HCT116 (cell line): Measurements from ENCODE around the gene THAP11. TPM values are rescaled to one million over a fixed set of nuclear protein-coding genes. Genes with fewer than 3 reads are reported as not detected.
A peak's percentile ranks its signal among the peaks of the same experiment; 100 is the strongest.

Source experiments
- ATAC-seq: fragments of 200-7000 bp; cut with Tn5 transposase; 2 replicates; pipeline ENCODE4 v1.9.1; 2020; ENCODE audit warnings: mild to moderate bottlenecking, moderate library complexity
- Bru-seq: library from RNA; stranded (reverse); fragments of 400-500 nt; gene quantifications from one replicate; lab custom pipeline; 2021; lab: Mats Ljungman, UMichigan
- BruChase-seq, 2 experiments: library from RNA; stranded (reverse); fragments of 400-500 nt; gene quantifications; one replicate each; lab custom pipeline; 2021; lab: Mats Ljungman, UMichigan
- BruUV-seq: library from RNA; stranded (reverse); fragments of 400-500 nt; replicated peaks from 2 replicates; lab custom pipeline; 2021; lab: Mats Ljungman, UMichigan
- CTCF ChIA-PET: fragments of 300-600 bp; sonication (Branson Sonifier 250); formaldehyde crosslinking; loops from one replicate; lab custom pipeline; 2021; ENCODE audit warnings: antibody characterized with exemption; lab: Charles Lee
- POLR2A ChIA-PET: fragments of 300-600, 350-600 bp; sonication (Branson Sonifier 250); formaldehyde crosslinking; loops from one replicate; lab custom pipeline; 2021; ENCODE audit warnings: antibody characterized with exemption; lab: Charles Lee
- RAD21 ChIA-PET, 2 experiments: fragments of 300-600 bp; sonication (Branson Sonifier 250); formaldehyde crosslinking; loops; one replicate each; lab custom pipeline; 2023; ENCODE audit warnings: low total read pairs in 2 of 2; ENCODE audit not compliant: uncharacterized antibody in 2 of 2, unreplicated experiment in 2 of 2, low non-redundant PET in 1 of 2; lab: Charles Lee
- DNase-seq: peaks from one replicate; pipeline ENCODE4 v3.0.0-alpha.2; 2010; ENCODE audit warnings: low read depth, low spot score
- H2AFZ ChIP-seq: fragments of 200-600 bp; shearing (Covaris generic), sonication (generic); 2 replicates; pipeline ENCODE4 v1.6.1; 2017; ENCODE audit warnings: low read depth, mixed run types, mixed read lengths, antibody characterized with exemption, low read length; ENCODE audit not compliant: poor library complexity, severe bottlenecking
- H3K27ac ChIP-seq: 2 replicates; pipeline ENCODE4 v1.5.1; 2012; ENCODE audit warnings: low read depth, low read length
- H3K27me3 ChIP-seq: fragments of 200-600 bp; sonication (generic); 2 replicates; pipeline ENCODE4 v1.6.1; 2016; ENCODE audit warnings: mixed run types, low read length, mixed read lengths; ENCODE audit not compliant: insufficient read depth
- H3K36me3 ChIP-seq, 2 experiments: fragments of 200-500 bp in 1 of 2; fragments of 200-600 bp in 1 of 2; sonication (Bioruptor generic) in 1 of 2; sonication (generic) in 1 of 2; 2 replicates each; pipeline versions ENCODE4 v1.5.1 to v1.6.1; 2014 to 2016; ENCODE audit warnings: low read length in 2 of 2, inconsistent platforms in 1 of 2, mixed read lengths in 1 of 2, mixed run types in 1 of 2; ENCODE audit not compliant: insufficient read depth in 2 of 2, control insufficient read depth in 1 of 2
- H3K4me1 ChIP-seq, 2 experiments: fragments of 200-600 bp in 1 of 2; sonication (generic) in 1 of 2; 2 replicates each; pipeline versions ENCODE4 v1.5.1 to v1.6.1; 2012 to 2017; ENCODE audit warnings: low read length in 2 of 2, inconsistent platforms in 1 of 2, mild to moderate bottlenecking in 1 of 2, mixed read lengths in 1 of 2, mixed run types in 1 of 2, moderate library complexity in 1 of 2; ENCODE audit not compliant: insufficient read depth in 2 of 2, control insufficient read depth in 1 of 2
- H3K4me2 ChIP-seq: fragments of 200-600 bp; sonication (generic); 2 replicates; pipeline ENCODE4 v1.6.1; 2017; ENCODE audit warnings: mixed run types, low read length, mixed read lengths
- H3K4me3 ChIP-seq, 2 experiments: fragments of 200-600 bp in 1 of 2; sonication (generic) in 1 of 2; replicated peaks in 1 of 2; 2 replicates each; pipeline ENCODE4 v1.5.1; 2011 to 2016; ENCODE audit warnings: low read length in 2 of 2, control low read depth in 1 of 2, low read depth in 1 of 2, mild to moderate bottlenecking in 1 of 2, mixed read lengths in 1 of 2, mixed run types in 1 of 2
- H3K79me2 ChIP-seq: fragments of 200-600 bp; sonication (generic); 2 replicates; pipeline ENCODE4 v1.6.1; 2017; ENCODE audit warnings: mild to moderate bottlenecking, mixed run types, low read length, moderate library complexity, mixed read lengths; ENCODE audit not compliant: insufficient read depth
- H3K9ac ChIP-seq: fragments of 200-600 bp; sonication (generic); 2 replicates; pipeline ENCODE4 v1.6.1; 2016; ENCODE audit warnings: low read length, mixed read lengths
- H3K9me2 ChIP-seq: fragments of 200-600 bp; sonication (generic), shearing (Covaris generic); 2 replicates; pipeline ENCODE4 v1.6.1; 2017; ENCODE audit warnings: mixed run types, mild to moderate bottlenecking, moderate library complexity; ENCODE audit not compliant: insufficient read depth
- H3K9me3 ChIP-seq, 2 experiments: fragments of 200-500 bp in 1 of 2; fragments of 200-600 bp in 1 of 2; sonication (Bioruptor generic) in 1 of 2; sonication (generic) in 1 of 2; 2 replicates each; pipeline ENCODE4 v1.6.1; 2014 to 2017; ENCODE audit warnings: low read length in 2 of 2, mixed read lengths in 2 of 2, inconsistent platforms in 1 of 2, low read depth in 1 of 2, mild to moderate bottlenecking in 1 of 2, mixed run types in 1 of 2, moderate library complexity in 1 of 2; ENCODE audit not compliant: control insufficient read depth in 1 of 2, insufficient read depth in 1 of 2
- H4K20me1 ChIP-seq: fragments of 200-600 bp; sonication (generic), shearing (Covaris generic); 2 replicates; pipeline ENCODE4 v1.6.1; 2017; ENCODE audit warnings: mixed run types, mild to moderate bottlenecking, moderate library complexity; ENCODE audit not compliant: insufficient read depth
- ATF3 ChIP-seq: IDR thresholded peaks from 2 replicates; pipeline ENCODE4 v1.6.1; 2012
- CEBPB ChIP-seq: IDR thresholded peaks from 2 replicates; pipeline ENCODE4 v1.6.1; 2012; ENCODE audit warnings: low read depth
- CTCF ChIP-seq, 3 experiments: fragments of 200-600 bp in 1 of 3; sonication (generic) in 1 of 3; IDR thresholded peaks in 2 of 3; conservative IDR thresholded peaks in 1 of 3; 2 replicates each; pipeline ENCODE4 v1.5.1; 2012 to 2017; ENCODE audit warnings: low read depth in 2 of 3, low read length in 2 of 3, antibody characterized with exemption in 1 of 3, borderline replicate concordance in 1 of 3, control low read depth in 1 of 3, mild to moderate bottlenecking in 1 of 3, mixed read lengths in 1 of 3, mixed run types in 1 of 3, moderate library complexity in 1 of 3; ENCODE audit not compliant: insufficient read depth in 1 of 3
- EGR1 ChIP-seq: IDR thresholded peaks from 2 replicates; pipeline ENCODE4 v1.6.1; 2012; ENCODE audit warnings: low read depth
- EZH2 ChIP-seq: fragments of 200-600 bp; sonication (generic); IDR thresholded peaks from 2 replicates; pipeline ENCODE4 v1.6.1; 2017; ENCODE audit warnings: antibody characterized with exemption, mixed run types
- EZH2phosphoT487 ChIP-seq: fragments of 200-600 bp; IDR thresholded peaks from 2 replicates; pipeline ENCODE4 v1.6.1; 2018; ENCODE audit warnings: antibody characterized with exemption, borderline replicate concordance
- FOSL1 ChIP-seq: IDR thresholded peaks from 2 replicates; pipeline ENCODE4 v1.6.1; 2012; ENCODE audit warnings: low read depth
- MAX ChIP-seq: IDR thresholded peaks from 2 replicates; pipeline ENCODE4 v1.6.1; 2012
- POLR2A ChIP-seq: IDR thresholded peaks from 2 replicates; pipeline ENCODE4 v1.7.0; 2011; ENCODE audit warnings: borderline replicate concordance; ENCODE audit not compliant: insufficient read depth, insufficient read length; ENCODE audit errors: extremely low read depth
- POLR2AphosphoS5 ChIP-seq: IDR thresholded peaks from 2 replicates; pipeline ENCODE4 v1.6.1; 2011; ENCODE audit warnings: mild to moderate bottlenecking, low read depth, low read length, moderate library complexity
- SIN3A ChIP-seq: IDR thresholded peaks from 2 replicates; pipeline ENCODE4 v1.6.1; 2012; ENCODE audit warnings: low read depth
- SP1 ChIP-seq: IDR thresholded peaks from 2 replicates; pipeline ENCODE4 v1.6.1; 2012; ENCODE audit warnings: low read depth
- SRF ChIP-seq: IDR thresholded peaks from 2 replicates; pipeline ENCODE4 v1.6.1; 2012; ENCODE audit warnings: low read depth
- TCF7L2 ChIP-seq: IDR thresholded peaks from 2 replicates; pipeline ENCODE4 v1.7.0; 2011; ENCODE audit warnings: borderline replicate concordance, inconsistent platforms; ENCODE audit not compliant: insufficient read depth, insufficient read length; ENCODE audit errors: extremely low read depth
- YY1 ChIP-seq: IDR thresholded peaks from 2 replicates; pipeline ENCODE4 v1.6.1; 2011; ENCODE audit warnings: low read length, low read depth, moderate library complexity, mild to moderate bottlenecking; ENCODE audit not compliant: insufficient replicate concordance; ENCODE audit errors: extremely low read depth
- ZBTB33 ChIP-seq: IDR thresholded peaks from 2 replicates; pipeline ENCODE4 v1.6.1; 2011; ENCODE audit warnings: mild to moderate bottlenecking, low read length, moderate library complexity; ENCODE audit not compliant: insufficient replicate concordance; ENCODE audit errors: extremely low read depth
- ZFX ChIP-seq: fragments of 450-650 bp; IDR thresholded peaks from 2 replicates; pipeline ENCODE4 v1.6.1; 2017
- ZNF274 ChIP-seq: fragments of 200-500 bp; sonication (Bioruptor generic); IDR thresholded peaks from 2 replicates; pipeline ENCODE4 v1.6.1; 2014; ENCODE audit warnings: mild to moderate bottlenecking, low read depth, low read length, inconsistent platforms
- intact Hi-C: fragments of 100-400 bp; cut with micrococcal nuclease; formaldehyde crosslinking; loops from 2 replicates; pipeline ENCODE4 v1.10.0; 2022
- long read RNA-seq: library from polyadenylated mRNA; unstranded; transcript quantifications from one replicate; pipeline ENCODE4 v2.0.0, GENCODE V29; 2021; ENCODE audit not compliant: unreplicated experiment
- polyA plus RNA-seq: library from polyadenylated mRNA; unstranded; fragments of >200 nt; gene quantifications from 2 replicates; pipeline ENCODE4 v1.2.1, GENCODE V29; 2012; ENCODE audit warnings: missing spikeins
- total RNA-seq: library from RNA; stranded (reverse); gene quantifications from one replicate; pipeline ENCODE4 v1.2.1, GENCODE V29; 2021; ENCODE audit not compliant: unreplicated experiment

Gene THAP11
- total RNA-seq (25.4 TPM), Bru-seq, nascent RNA (percentile 56 among the genes with signal in this experiment), BruChase-seq, experiment 1, labeled RNA remaining after a 6-hour chase (percentile 65 among the genes with signal in this experiment), BruChase-seq, experiment 2, labeled RNA remaining after a 2-hour chase (percentile 89 among the genes with signal in this experiment)
- polyA plus RNA-seq, result 21.6 and 22.6 TPM in 2 replicates
- long read RNA-seq, transcript THAP11-201 (1 exons, 2,114 nt), result major isoform, 104 of 106 reads
- long read RNA-seq, partial matches to known transcripts, result 0 of 106 reads
- long read RNA-seq, other reads (novel, unspliced or antisense), result 2 of 106 reads

- H3K79me2 ChIP-seq, result peaks cover 19% of the 10 kb centered on the region; the same call in 1 of the 2 replicates
- no TSS peak for BruUV-seq
- peak; percentile 91 for DNase-seq
- H3K4me1 ChIP-seq, result peaks cover 16 to 45% of the 10 kb centered on the region in 2 experiments
- H3K9me3 ChIP-seq, result no peaks in the 10 kb centered on the region
- POLR2A ChIA-PET, result no interaction called here
- H3K36me3 ChIP-seq, result no peaks in the 10 kb centered on the region
- H3K9me2 ChIP-seq, result no peaks in the 10 kb centered on the region
- H2AFZ ChIP-seq, result peak within 1 kb of the TSS; percentile 92
- H3K9ac ChIP-seq, result peak within 1 kb of the TSS; percentile 69
- no peaks in the 10 kb centered on the region for H4K20me1 ChIP-seq
- peak within 1 kb of the TSS; percentile 96 for H3K27ac ChIP-seq
- RAD21 ChIA-PET, result no interaction called here
- peak within 1 kb of the TSS; percentile 90 for H3K4me2 ChIP-seq
- intact Hi-C loops, result no loop called here
- H3K4me3 ChIP-seq, result peak within 1 kb of the TSS; percentile 65 to 69
- CTCF ChIA-PET, result no interaction called here
- peak; percentile 65 for ATAC-seq
- no peaks in the 10 kb centered on the region for H3K27me3 ChIP-seq
- no peak for TF ChIP-seq TCF7L2
- peak; percentile 49; the same call in 1 of the 2 replicates for TF ChIP-seq SP1
- TF ChIP-seq SRF, result no peak
- TF ChIP-seq EGR1, result no peak
- TF ChIP-seq EZH2phosphoT487, result no peak
- TF ChIP-seq EZH2, result no peak
- no peak for TF ChIP-seq ZNF274
- no peak for TF ChIP-seq ATF3
- TF ChIP-seq CEBPB, result no peak
- peak; percentile 53 for TF ChIP-seq YY1
- no peak for TF ChIP-seq SIN3A
- peak; percentile 8 for TF ChIP-seq POLR2A
- TF ChIP-seq ZBTB33, result no peak
- no peak for TF ChIP-seq FOSL1
- peak; percentile 91 for TF ChIP-seq ZFX
- peak; percentile 55 to 72 (median 59) for TF ChIP-seq CTCF (IDR thresholded peaks at IDR 0.05 in 2 of 3, conservative IDR thresholded peaks at IDR 0.05 in 1 of 3; ENCODE audit: borderline replicate concordance in 1 of 3, insufficient read depth in 1 of 3, low read depth in 2 of 3, low read length in 2 of 3)
- peak; percentile 8; the same call in 1 of the 2 replicates for TF ChIP-seq MAX
- peak; percentile 38 for TF ChIP-seq POLR2AphosphoS5
Measured at GRCh38 chr16:67841816-67842508, at the start of gene THAP11. THAP11 (plus strand) TSS chr16:67842320; CDS start chr16:67842555, 235 bp downstream.
